ENCODE results near the gene F8. TPM values are rescaled to one million over a fixed set of nuclear protein-coding genes. Genes with fewer than 3 reads are reported as not detected.
"Not testable (repeated sequence)": the region's sequence is repeated elsewhere in the genome, so short reads cannot be mapped to it uniquely, and the experiment has no call there.

The F8 gene
- total RNA-seq, 1 donor from 2014 or later: 1.8 TPM

DNA sequence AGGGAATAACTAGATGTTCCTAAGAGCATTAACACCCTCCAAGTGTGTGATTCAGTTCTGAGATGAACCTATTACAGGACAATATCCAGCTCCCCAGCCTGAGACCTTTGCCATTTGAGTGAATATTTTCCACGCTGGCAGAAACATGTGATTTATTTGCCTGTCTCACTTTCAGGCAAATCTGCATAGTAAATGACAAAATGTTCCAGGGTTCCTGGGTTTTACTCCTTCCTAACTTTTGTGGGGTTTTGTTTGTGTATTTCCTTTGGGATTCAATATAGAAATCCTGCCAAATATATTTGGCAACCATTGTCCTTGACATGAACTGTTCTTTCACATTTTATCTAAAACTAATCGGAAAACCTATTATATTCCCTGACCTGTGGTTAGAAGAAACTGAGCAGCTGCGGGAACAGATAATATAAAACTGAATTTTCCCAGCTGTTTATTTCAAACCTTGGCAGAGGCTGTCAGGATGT, 12.5 kb downstream of the F8 start:
- H3K9me3 Mint-ChIP-seq (ENCODE audit: unreplicated experiment): no peaks in the 10 kb centered on the region

DNA sequence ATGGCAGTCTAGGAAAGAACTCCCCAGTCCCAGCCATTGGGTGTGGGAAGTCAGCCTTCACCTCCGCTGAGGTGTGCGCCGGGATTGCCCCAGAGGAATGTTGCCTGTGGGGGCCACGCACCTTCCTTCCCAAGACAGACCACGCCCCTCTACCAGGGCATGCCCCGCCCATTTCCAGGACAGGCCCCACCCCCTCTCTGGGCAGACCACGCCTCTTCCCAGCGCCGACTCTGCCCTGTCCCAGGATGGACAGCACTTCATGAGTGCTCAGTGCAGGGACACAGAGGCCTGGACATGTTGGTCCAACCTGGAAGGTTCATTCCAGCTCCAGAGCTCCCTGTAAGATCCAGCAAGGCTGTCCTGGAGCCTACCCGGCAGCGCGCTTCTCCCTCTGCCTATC, 13.9 kb downstream of the F8 start:
- H3K4me3 Mint-ChIP-seq (ENCODE audit: unreplicated experiment); DNase-seq; H3K27me3 Mint-ChIP-seq (ENCODE audit: unreplicated experiment); H3K36me3 Mint-ChIP-seq (ENCODE audit: unreplicated experiment); H3K27ac Mint-ChIP-seq (ENCODE audit: unreplicated experiment); H3K9me3 Mint-ChIP-seq (ENCODE audit: unreplicated experiment); H3K4me1 Mint-ChIP-seq (ENCODE audit: low read depth, unreplicated experiment): not testable (repeated sequence)

More for the DNA sequence above, 12.5 kb downstream of the F8 start:
- Mint-ChIP-seq H3K27ac (ENCODE audit: unreplicated experiment) (no peak overlapping the region), H3K4me1 (ENCODE audit: low read depth, unreplicated experiment) (no peaks in the 10 kb centered on the region), H3K27me3 (ENCODE audit: unreplicated experiment) (no peaks in the 10 kb centered on the region), H3K4me3 (ENCODE audit: unreplicated experiment) (no peak overlapping the region), H3K36me3 (ENCODE audit: unreplicated experiment) (no peaks in the 10 kb centered on the region)
- no peak for DNase-seq
- TF ChIP-seq, protein P1, sequence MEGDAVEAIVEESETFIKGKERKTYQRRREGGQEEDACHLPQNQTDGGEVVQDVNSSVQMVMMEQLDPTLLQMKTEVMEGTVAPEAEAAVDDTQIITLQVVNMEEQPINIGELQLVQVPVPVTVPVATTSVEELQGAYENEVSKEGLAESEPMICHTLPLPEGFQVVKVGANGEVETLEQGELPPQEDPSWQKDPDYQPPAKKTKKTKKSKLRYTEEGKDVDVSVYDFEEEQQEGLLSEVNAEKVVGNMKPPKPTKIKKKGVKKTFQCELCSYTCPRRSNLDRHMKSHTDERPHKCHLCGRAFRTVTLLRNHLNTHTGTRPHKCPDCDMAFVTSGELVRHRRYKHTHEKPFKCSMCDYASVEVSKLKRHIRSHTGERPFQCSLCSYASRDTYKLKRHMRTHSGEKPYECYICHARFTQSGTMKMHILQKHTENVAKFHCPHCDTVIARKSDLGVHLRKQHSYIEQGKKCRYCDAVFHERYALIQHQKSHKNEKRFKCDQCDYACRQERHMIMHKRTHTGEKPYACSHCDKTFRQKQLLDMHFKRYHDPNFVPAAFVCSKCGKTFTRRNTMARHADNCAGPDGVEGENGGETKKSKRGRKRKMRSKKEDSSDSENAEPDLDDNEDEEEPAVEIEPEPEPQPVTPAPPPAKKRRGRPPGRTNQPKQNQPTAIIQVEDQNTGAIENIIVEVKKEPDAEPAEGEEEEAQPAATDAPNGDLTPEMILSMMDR (IDR thresholded peaks at IDR 0.05; ENCODE audit: partially characterized antibody, unreplicated experiment): no peak

DNA sequence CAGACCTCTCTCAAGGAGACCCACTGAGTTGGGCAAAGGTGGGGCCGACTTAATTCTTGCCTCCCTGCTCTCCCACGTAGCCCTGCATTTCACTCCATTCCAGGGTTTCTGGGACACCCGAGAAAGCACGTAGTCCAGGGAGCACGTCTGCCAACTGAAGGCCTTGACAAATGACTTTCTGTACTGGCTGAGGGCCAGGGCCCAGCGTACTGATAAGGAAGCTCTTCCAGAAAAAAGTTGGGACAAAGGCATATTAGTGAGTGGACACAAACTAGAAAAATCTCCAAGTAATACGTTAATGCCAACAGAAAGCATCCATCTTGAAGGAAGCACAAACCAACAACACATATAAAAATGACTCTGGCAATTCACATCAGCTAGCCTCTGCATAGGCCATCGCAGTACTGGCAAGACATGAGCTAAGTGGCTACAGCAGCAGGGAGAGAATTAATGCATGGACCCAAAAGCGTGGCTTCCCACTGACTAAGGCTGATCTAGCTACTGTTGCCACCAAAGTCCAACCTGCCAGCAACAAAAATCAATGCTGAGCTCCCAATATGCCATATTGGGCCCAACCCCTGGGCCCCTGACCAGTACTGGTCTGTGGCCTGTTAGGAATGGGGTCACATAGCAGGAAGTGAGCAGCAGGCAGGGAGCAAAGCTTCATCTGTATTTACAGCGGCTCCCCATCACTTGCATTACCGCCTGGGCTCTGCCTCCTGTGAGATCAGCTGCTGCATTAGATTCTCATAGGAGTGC, 15.4 kb downstream of the F8 start:
- H3K36me3 Mint-ChIP-seq (ENCODE audit: unreplicated experiment); H3K4me1 Mint-ChIP-seq (ENCODE audit: low read depth, unreplicated experiment); DNase-seq; H3K27ac Mint-ChIP-seq (ENCODE audit: unreplicated experiment); H3K4me3 Mint-ChIP-seq (ENCODE audit: unreplicated experiment); H3K9me3 Mint-ChIP-seq (ENCODE audit: unreplicated experiment); H3K27me3 Mint-ChIP-seq (ENCODE audit: unreplicated experiment): not testable (repeated sequence)

DNA sequence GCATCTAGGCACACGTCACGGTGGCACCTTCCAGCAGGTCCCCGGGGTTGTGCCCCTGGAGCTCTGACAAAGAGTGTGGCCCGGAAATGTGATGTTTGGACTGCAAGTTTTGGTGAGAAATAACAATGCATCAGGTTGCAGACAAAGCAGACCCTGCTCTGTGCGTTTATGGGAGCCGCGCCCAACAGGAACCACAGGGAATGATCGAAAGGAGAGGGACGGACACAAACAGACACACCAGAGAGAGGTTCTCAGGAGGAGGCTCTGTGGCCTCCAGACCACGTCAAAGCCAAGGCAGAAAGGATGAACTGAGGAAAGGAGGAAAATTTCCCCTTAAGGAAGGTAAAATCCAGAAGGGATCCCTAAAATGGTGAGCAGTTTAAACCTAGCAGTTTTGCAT, 16.1 kb downstream of the F8 start:
- not testable (repeated sequence) for H3K4me3 Mint-ChIP-seq (ENCODE audit: unreplicated experiment); H3K9me3 Mint-ChIP-seq (ENCODE audit: unreplicated experiment)

DNA sequence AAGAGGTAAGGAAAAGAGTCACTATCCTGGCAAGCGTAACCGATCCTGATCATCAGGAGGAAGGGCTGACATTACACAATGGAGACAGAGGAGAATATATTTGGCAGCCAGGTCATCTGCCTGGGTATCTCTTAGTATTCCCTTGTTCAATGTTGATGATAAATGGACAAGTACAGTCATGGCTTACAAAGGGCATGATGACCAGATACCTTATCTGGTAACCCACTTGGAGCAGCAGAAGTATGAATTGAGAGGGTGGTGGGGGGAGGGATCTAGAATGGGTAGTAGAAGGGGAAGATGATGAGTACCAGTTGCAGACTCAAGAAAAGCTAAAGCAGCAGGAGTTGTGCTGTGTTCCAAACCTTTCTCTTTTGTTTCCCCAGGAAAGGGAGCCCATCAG, 17.3 kb downstream of the F8 start:
- H3K27ac Mint-ChIP-seq (ENCODE audit: unreplicated experiment): no peak overlapping the region
- no peaks in the 10 kb centered on the region for H3K9me3 Mint-ChIP-seq (ENCODE audit: unreplicated experiment)
- TF ChIP-seq, protein P1 (IDR thresholded peaks at IDR 0.05; ENCODE audit: partially characterized antibody, unreplicated experiment): no peak

More for the DNA sequence above, 16.1 kb downstream of the F8 start:
- not testable (repeated sequence) for H3K4me1 Mint-ChIP-seq (ENCODE audit: low read depth, unreplicated experiment); DNase-seq; H3K27me3 Mint-ChIP-seq (ENCODE audit: unreplicated experiment); H3K27ac Mint-ChIP-seq (ENCODE audit: unreplicated experiment); H3K36me3 Mint-ChIP-seq (ENCODE audit: unreplicated experiment)

DNA sequence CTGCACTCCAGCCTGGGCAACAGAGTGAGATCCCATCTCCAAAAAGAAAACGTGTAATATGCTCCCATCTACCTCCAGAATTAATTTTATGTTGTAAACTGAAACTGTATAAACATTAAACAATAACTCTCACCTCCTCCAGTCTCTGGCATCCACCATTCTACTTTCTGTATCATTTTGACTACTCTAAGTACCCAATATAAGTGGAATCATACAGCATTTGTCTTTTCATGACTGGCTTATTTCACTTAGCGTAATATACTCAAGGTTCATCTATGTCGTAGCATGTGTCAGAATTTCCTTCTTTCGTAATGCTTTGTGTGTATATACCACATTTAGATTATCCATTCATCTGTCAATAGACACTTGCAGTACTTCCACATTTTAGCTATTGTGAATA, 20.6 kb downstream of the F8 start:
- DNase-seq: no peak
- H3K27me3 Mint-ChIP-seq (ENCODE audit: unreplicated experiment): no peaks in the 10 kb centered on the region
- H3K4me1 Mint-ChIP-seq (ENCODE audit: low read depth, unreplicated experiment): no peaks in the 10 kb centered on the region
- no peak overlapping the region for H3K4me3 Mint-ChIP-seq (ENCODE audit: unreplicated experiment)
- H3K27ac Mint-ChIP-seq (ENCODE audit: unreplicated experiment): no peak overlapping the region
- TF ChIP-seq, protein P1 (IDR thresholded peaks at IDR 0.05; ENCODE audit: partially characterized antibody, unreplicated experiment): no peak
- H3K9me3 Mint-ChIP-seq (ENCODE audit: unreplicated experiment): no peaks in the 10 kb centered on the region
- H3K36me3 Mint-ChIP-seq (ENCODE audit: unreplicated experiment): no peaks in the 10 kb centered on the region

More for the DNA sequence above, 17.3 kb downstream of the F8 start:
- Mint-ChIP-seq H3K4me1 (ENCODE audit: low read depth, unreplicated experiment) (no peaks in the 10 kb centered on the region), H3K27me3 (ENCODE audit: unreplicated experiment) (no peaks in the 10 kb centered on the region), H3K36me3 (ENCODE audit: unreplicated experiment) (no peaks in the 10 kb centered on the region), H3K4me3 (ENCODE audit: unreplicated experiment) (no peak overlapping the region)
- DNase-seq: no peak

Data from glutamatergic neuron (in vitro differentiated cells).